Hematopoietic multipotent progenitor cell treated with erythropoietin and hydrocortisone succinate and interleukin-3 and kit ligand, for 8 days (in vitro differentiated cells): ENCODE data around the gene INPP5E.
"Not testable (repeated sequence)": the region's sequence is repeated elsewhere in the genome, so short reads cannot be mapped to it uniquely, and the experiment has no call there.

Source experiments
- DNase-seq: peaks from one replicate; pipeline ENCODE4 v3.0.0-alpha.2; 2015

INPP5E gene

GRCh38 chr9:136426787-136427186, 12.9 kb downstream of the INPP5E start:
- no peak for DNase-seq

- not testable (repeated sequence) for DNase-seq
Observed at GRCh38 chr9:136425367-136425766, 14.3 kb downstream of the INPP5E start.

- DNase-seq, result no peak
Observed at GRCh38 chr9:136424750-136425362, 14.8 kb downstream of the INPP5E start.

GRCh38 chr9:136423432-136424146, 16.1 kb downstream of the INPP5E start:
- DNase-seq, result no peak

GRCh38 chr9:136422876-136423275, 16.8 kb downstream of the INPP5E start:
- DNase-seq, result no peak

- DNase-seq, result no peak
Observed at GRCh38 chr9:136421791-136422190, 17.9 kb downstream of the INPP5E start.

GRCh38 chr9:136419092-136419420, 20.6 kb downstream of the INPP5E start:
- no peak for DNase-seq

- DNase-seq, result no peak
Observed at GRCh38 chr9:136418182-136419091, 21.2 kb downstream of the INPP5E start.

- no peak for DNase-seq
Observed at GRCh38 chr9:136416914-136417313, 22.7 kb downstream of the INPP5E start.

- no peak for DNase-seq
Observed at GRCh38 chr9:136416427-136416826, 23.2 kb downstream of the INPP5E start.

- DNase-seq, result no peak
Observed at GRCh38 chr9:136412962-136413361, 26.7 kb downstream of the INPP5E start.

GRCh38 chr9:136411378-136411777, 28.3 kb downstream of the INPP5E start:
- DNase-seq, result peak; percentile 69

- DNase-seq, result peak; percentile 90
Observed at GRCh38 chr9:136410500-136411287, 29.0 kb downstream of the INPP5E start, which contains the start of the genes ENTR1 and PMPCA. ENTR1 (minus strand) TSS chr9:136410614; CDS start chr9:136410397, 217 bp downstream. PMPCA (plus strand) TSS chr9:136410658; CDS start chr9:136410669, 11 bp downstream.

GRCh38 chr9:136409557-136410455, 29.8 kb downstream of the INPP5E start:
- peak; percentile 48 for DNase-seq

- DNase-seq, result no peak
Observed at GRCh38 chr9:136407911-136408310, 31.7 kb downstream of the INPP5E start.

GRCh38 chr9:136407061-136407460, 32.6 kb downstream of the INPP5E start:
- DNase-seq, result not testable (repeated sequence)

- DNase-seq, result not testable (repeated sequence)
Observed at GRCh38 chr9:136405904-136406303, 33.7 kb downstream of the INPP5E start.

- no peak for DNase-seq
Observed at GRCh38 chr9:136405481-136405880, 34.2 kb downstream of the INPP5E start.

GRCh38 chr9:136404801-136405136, 34.9 kb downstream of the INPP5E start:
- DNase-seq, result no peak

GRCh38 chr9:136403915-136404800, 35.5 kb downstream of the INPP5E start:
- no peak for DNase-seq

GRCh38 chr9:136403538-136403914, 36.1 kb downstream of the INPP5E start:
- no peak for DNase-seq
